HL-60/S4 treated with phorbol 12-myristate 13-acetate at 8.2 ng/mL for 4 days and 3 days (cell line): ENCODE data around the gene GLG1.
"Not testable (repeated sequence)": the region's sequence is repeated elsewhere in the genome, so short reads cannot be mapped to it uniquely, and the experiment has no call there.

Experiments used
- in situ Hi-C: fragments of 300-500 bp; cut with MboI; formaldehyde crosslinking; loops from 2 replicates; pipeline ENCODE4 v1.15.0; 2022; ENCODE audit warnings: low sequenced_read_pairs

The GLG1 gene

GRCh38 chr16:74450967-74451760, 155.8 kb downstream of the GLG1 start:
- in situ Hi-C loops: no loop called here

GRCh38 chr16:74450236-74450635, 156.7 kb downstream of the GLG1 start:
- in situ Hi-C loops: no loop called here

GRCh38 chr16:74449470-74449869, 157.4 kb downstream of the GLG1 start:
- in situ Hi-C loops: no loop called here

GRCh38 chr16:74448990-74449389, 157.9 kb downstream of the GLG1 start:
- in situ Hi-C loops: no loop called here

- in situ Hi-C loops: no loop called here
Measured at GRCh38 chr16:74447578-74447977, 159.3 kb downstream of the GLG1 start.

GRCh38 chr16:74446866-74447265, 160.0 kb downstream of the GLG1 start:
- in situ Hi-C loops: no loop called here

GRCh38 chr16:74443624-74444346, 163.1 kb downstream of the GLG1 start:
- in situ Hi-C loops: not testable (repeated sequence)

GRCh38 chr16:74439685-74440084, 167.2 kb downstream of the GLG1 start:
- in situ Hi-C loops: no loop called here

- in situ Hi-C loops: no loop called here
Measured at GRCh38 chr16:74438492-74438979, 168.4 kb downstream of the GLG1 start.

GRCh38 chr16:74431516-74431915, 175.4 kb downstream of the GLG1 start:
- in situ Hi-C loops: no loop called here

- in situ Hi-C loops: not testable (repeated sequence)
Measured at GRCh38 chr16:74430036-74430712, 176.7 kb downstream of the GLG1 start.

GRCh38 chr16:74428493-74428892, 178.4 kb downstream of the GLG1 start:
- in situ Hi-C loops: not testable (repeated sequence)

GRCh38 chr16:74425751-74426150, 181.2 kb downstream of the GLG1 start:
- in situ Hi-C loops: not testable (repeated sequence)

- in situ Hi-C loops: not testable (repeated sequence)
Measured at GRCh38 chr16:74423721-74424120, 183.2 kb downstream of the GLG1 start.

- in situ Hi-C loops: not testable (repeated sequence)
Measured at GRCh38 chr16:74422086-74422485, 184.8 kb downstream of the GLG1 start.

- in situ Hi-C loops: not testable (repeated sequence)
Measured at GRCh38 chr16:74421482-74421785, 185.5 kb downstream of the GLG1 start.

- in situ Hi-C loops: not testable (repeated sequence)
Measured at GRCh38 chr16:74420612-74421481, 186.1 kb downstream of the GLG1 start, which contains the start of gene CLEC18B. Gene CLEC18B (minus strand): TSS chr16:74421478. CDS start chr16:74421270, 208 bp downstream.

GRCh38 chr16:74419811-74420210, 187.1 kb downstream of the GLG1 start:
- in situ Hi-C loops: not testable (repeated sequence)

GRCh38 chr16:74417897-74418296, 189.0 kb downstream of the GLG1 start:
- in situ Hi-C loops: not testable (repeated sequence)

- in situ Hi-C loops: not testable (repeated sequence)
Measured at GRCh38 chr16:74413920-74414319, 193.0 kb downstream of the GLG1 start.

GRCh38 chr16:74413485-74413884, 193.4 kb downstream of the GLG1 start:
- in situ Hi-C loops: not testable (repeated sequence)
